Esophagus squamous epithelium (tissue), 4 donors: ENCODE data around the gene GPX7.

Experiments
- CTCF ChIP-seq, 6 experiments: fragments of 450-650 bp in 4 of 6; fragments of 200-600 bp in 2 of 6; sonication (generic) in 2 of 6; IDR thresholded peaks; one replicate each; pipeline ENCODE4 v1.5.1; 2016 to 2019; ENCODE audit warnings: antibody characterized with exemption in 6 of 6, mild to moderate bottlenecking in 4 of 6, moderate library complexity in 4 of 6
- POLR2A ChIP-seq, 4 donors: fragments of 450-650 bp; IDR thresholded peaks; one replicate each; pipeline ENCODE4 v1.6.1; 2017; ENCODE audit warnings: antibody characterized with exemption in 4 of 4, mild to moderate bottlenecking in 4 of 4, moderate library complexity in 3 of 4

GRCh38 chr1:52572387-52572786 is 29.8 kb upstream of the GPX7 start:
- TF ChIP-seq CTCF (IDR thresholded peaks at IDR 0.05) (no peak), POLR2A (IDR thresholded peaks at IDR 0.05) (no peak)
